NB4 (cell line): Measurements from ENCODE around the gene TMEM87B.

ENCODE experiments used
- DNase-seq: peaks from one replicate; pipeline ENCODE4 v3.0.0; 2010; ENCODE audit warnings: low read depth
- H3K4me3 ChIP-seq: one replicate; pipeline ENCODE4 v1.5.1; 2011; ENCODE audit warnings: mild to moderate bottlenecking, low read depth, low read length, moderate library complexity
- MYC ChIP-seq: IDR thresholded peaks from 2 replicates; pipeline ENCODE4 v1.6.1; 2011; ENCODE audit warnings: low read depth, low read length
- POLR2A ChIP-seq: IDR thresholded peaks from 2 replicates; pipeline ENCODE4 v1.6.1; 2011; ENCODE audit warnings: mild to moderate bottlenecking; ENCODE audit not compliant: insufficient read length; ENCODE audit errors: extremely low read depth
- TF ChIP-seq, protein P1 (sequence below): IDR thresholded peaks from one replicate; pipeline ENCODE4 v1.5.1; 2012; ENCODE audit warnings: low read depth, low read length
- TF ChIP-seq, protein P2 (sequence below): IDR thresholded peaks from 2 replicates; pipeline ENCODE4 v1.6.1; 2011; ENCODE audit warnings: low read depth, low read length

TMEM87B gene

DNA sequence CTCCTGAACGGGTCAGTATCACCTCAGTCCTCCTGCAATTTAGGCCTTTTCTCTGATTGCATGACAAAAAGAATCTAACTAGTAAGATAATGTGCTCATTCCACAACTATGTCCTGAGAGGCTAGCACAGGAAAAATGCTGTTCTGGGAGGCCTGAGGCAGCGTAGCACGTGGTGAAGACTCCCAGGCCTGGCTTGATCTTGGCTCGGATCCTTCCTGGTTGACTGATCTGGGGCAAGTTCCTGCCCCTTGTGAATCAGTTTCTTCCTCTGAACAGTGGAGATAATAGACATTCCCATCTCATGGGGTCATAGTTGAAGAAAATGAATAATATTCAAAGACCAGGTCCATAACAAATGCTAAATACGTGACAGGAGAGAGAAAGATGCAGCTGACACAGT, 95.4 kb downstream of the TMEM87B start:
- H3K4me3 ChIP-seq: no peak overlapping the region
- TF ChIP-seq POLR2A: no peak
- TF ChIP-seq MYC: no peak
- TF ChIP-seq, protein P1, sequence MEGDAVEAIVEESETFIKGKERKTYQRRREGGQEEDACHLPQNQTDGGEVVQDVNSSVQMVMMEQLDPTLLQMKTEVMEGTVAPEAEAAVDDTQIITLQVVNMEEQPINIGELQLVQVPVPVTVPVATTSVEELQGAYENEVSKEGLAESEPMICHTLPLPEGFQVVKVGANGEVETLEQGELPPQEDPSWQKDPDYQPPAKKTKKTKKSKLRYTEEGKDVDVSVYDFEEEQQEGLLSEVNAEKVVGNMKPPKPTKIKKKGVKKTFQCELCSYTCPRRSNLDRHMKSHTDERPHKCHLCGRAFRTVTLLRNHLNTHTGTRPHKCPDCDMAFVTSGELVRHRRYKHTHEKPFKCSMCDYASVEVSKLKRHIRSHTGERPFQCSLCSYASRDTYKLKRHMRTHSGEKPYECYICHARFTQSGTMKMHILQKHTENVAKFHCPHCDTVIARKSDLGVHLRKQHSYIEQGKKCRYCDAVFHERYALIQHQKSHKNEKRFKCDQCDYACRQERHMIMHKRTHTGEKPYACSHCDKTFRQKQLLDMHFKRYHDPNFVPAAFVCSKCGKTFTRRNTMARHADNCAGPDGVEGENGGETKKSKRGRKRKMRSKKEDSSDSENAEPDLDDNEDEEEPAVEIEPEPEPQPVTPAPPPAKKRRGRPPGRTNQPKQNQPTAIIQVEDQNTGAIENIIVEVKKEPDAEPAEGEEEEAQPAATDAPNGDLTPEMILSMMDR: no peak
- TF ChIP-seq, protein P2, sequence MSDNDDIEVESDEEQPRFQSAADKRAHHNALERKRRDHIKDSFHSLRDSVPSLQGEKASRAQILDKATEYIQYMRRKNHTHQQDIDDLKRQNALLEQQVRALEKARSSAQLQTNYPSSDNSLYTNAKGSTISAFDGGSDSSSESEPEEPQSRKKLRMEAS: no peak
- DNase-seq: no peak

DNA sequence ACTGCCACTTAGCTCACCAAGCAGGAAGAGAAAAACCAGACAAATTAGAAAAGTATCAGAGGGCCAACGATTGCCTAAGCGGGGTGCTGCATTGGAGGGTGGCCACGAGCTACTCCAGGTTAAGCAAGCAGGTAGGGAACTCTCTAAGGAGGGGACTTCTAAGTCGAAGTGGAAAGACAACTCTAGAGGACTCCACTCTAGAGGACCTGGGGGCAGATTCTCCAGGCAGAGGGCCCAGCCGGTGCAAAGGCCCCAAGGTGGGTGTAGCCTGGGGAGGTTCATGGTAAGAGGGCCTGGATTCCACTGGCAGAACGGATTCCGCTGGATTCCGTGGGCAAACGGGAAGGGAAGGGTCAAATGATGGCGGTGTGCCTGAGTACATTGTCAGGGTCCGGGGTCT, 95.8 kb downstream of the TMEM87B start:
- DNase-seq: no peak

DNA sequence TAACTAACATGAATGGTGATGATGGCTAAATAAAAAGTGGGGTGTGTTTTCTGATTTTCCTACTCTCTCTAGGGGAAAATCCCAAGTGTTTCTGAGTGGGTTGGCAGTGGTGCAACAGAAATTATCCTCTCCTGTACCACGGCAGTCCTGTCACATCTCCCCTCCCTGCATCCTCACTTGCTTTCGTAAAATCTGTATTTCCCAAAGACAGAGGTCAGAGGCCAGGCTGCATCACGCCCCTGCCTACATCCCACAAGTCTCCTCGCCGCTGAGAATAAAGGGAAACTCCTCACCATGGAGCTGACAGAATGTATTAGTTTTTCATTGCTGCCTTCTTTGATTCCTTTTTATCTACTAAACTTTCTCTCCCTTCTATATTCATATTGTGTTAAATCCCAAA, 96.2 kb downstream of the TMEM87B start:
- H3K4me3 ChIP-seq: no peak overlapping the region
- TF ChIP-seq, protein P2: no peak
- TF ChIP-seq MYC (no peak), POLR2A (no peak)
- TF ChIP-seq, protein P1: no peak
- no peak for DNase-seq

More for the DNA sequence above, 95.8 kb downstream of the TMEM87B start:
- no peak overlapping the region for H3K4me3 ChIP-seq
- TF ChIP-seq, protein P1: no peak
- TF ChIP-seq MYC (no peak), POLR2A (no peak)
- TF ChIP-seq, protein P2: no peak

DNA sequence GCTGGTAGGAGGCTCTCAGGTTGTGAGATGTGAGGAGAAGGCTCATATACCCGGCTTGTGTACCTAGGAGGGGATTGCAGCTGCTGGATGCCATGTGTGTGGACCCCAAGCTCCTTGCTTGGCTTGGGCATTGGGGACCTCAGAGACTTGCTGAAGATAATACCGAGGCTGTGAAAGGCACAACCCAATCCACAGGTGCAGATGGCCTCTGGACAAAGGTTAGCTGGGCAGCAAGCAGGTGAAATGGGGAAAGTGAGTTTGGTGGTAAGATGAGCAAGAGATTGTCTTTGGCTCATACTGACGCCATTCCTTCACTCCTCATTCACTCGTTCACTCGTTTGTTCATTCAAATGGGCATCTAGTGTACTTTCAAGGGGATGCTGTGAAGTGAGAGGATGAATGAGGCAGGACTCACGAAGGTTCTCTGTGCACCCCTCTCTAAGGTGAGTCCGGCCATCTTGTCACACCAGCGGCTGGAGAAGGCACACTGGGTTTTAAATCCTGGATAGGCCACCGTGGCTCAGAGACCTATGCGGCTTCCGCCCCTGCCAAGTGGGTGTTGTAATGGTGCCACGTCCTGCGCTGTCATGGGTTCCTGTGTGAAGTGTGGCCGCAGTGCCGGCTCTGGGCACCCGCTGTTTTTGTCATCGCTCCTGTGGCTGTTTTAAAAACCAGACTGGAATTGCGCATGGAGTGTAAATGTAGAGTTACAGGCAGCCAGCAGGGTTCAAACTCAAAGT, 96.8 kb downstream of the TMEM87B start:
- TF ChIP-seq, protein P2: no peak
- TF ChIP-seq, protein P1: no peak
- TF ChIP-seq MYC: no peak
- no peak for TF ChIP-seq POLR2A
- no peak overlapping the region for H3K4me3 ChIP-seq
- no peak for DNase-seq

DNA sequence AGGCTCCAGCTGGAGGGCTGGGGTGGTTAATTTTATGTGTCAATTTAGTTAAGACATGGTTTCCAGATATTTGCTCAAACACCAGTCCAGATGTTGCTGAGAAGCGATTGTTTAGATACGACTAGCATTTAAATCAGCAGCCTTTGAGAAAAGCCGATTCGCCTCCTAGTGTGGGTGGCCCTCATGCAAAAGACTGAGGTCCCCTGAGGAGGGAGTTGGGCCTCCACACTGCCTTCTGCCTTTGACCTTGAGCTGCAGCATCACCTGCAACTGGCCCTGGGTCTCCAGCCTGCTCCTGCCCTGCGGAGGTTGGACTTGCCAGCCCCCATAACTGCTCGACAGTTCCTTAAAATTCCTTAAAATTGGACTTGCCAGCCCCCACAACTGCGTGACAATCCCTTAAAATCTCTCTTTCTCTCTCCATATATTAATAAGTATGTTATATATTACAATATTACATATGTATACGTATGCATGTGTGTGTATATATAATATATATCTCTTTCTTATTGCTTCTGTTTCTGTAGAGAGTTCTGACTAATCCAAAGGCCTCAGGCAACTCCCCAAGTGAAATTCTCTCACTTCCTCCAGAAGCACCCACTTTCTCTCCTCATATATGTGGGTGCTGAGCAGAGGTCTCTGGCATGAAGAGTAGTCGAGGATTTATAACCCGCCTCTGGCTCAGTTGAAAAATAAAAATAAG, 97.6 kb downstream of the TMEM87B start:
- TF ChIP-seq, protein P2: no peak
- TF ChIP-seq, protein P1: no peak
- TF ChIP-seq POLR2A (no peak), MYC (no peak)
- no peak for DNase-seq
- no peak overlapping the region for H3K4me3 ChIP-seq
